Progenitor cell of endocrine pancreas (in vitro differentiated cells): ENCODE measurements around the gene KDM1A. TPM values are rescaled to one million over a fixed set of nuclear protein-coding genes. Genes with fewer than 3 reads are reported as not detected.
"Not testable (repeated sequence)": the region's sequence is repeated elsewhere in the genome, so short reads cannot be mapped to it uniquely, and the experiment has no call there.

Experiments
- DNase-seq: peaks from one replicate; pipeline ENCODE4 v3.0.0; 2021; ENCODE audit warnings: low spot score; ENCODE audit not compliant: unreplicated experiment
- H3K27ac Mint-ChIP-seq: 2 replicates; pipeline ENCODE4 v1.8.0; 2021; ENCODE audit warnings: mild to moderate bottlenecking, moderate library complexity, mixed read lengths
- H3K27me3 Mint-ChIP-seq: 2 replicates; pipeline ENCODE4 v1.8.0; 2021; ENCODE audit warnings: mixed read lengths
- H3K36me3 Mint-ChIP-seq: 2 replicates; pipeline ENCODE4 v1.8.0; 2022; ENCODE audit warnings: mixed read lengths; ENCODE audit not compliant: insufficient read depth
- H3K4me1 Mint-ChIP-seq: 2 replicates; pipeline ENCODE4 v1.8.0; 2021; ENCODE audit warnings: low read depth, mixed read lengths
- H3K4me3 Mint-ChIP-seq: 2 replicates; pipeline ENCODE4 v1.8.0; 2021; ENCODE audit warnings: low read depth, mild to moderate bottlenecking, moderate library complexity, mixed read lengths
- H3K9me3 Mint-ChIP-seq: 2 replicates; pipeline ENCODE4 v1.8.0; 2021; ENCODE audit warnings: low read depth, mixed read lengths
- total RNA-seq: library from RNA; stranded (reverse); gene quantifications from 2 replicates; pipeline ENCODE4 v1.2.1, GENCODE V29; 2021
- TF ChIP-seq, protein P1 (sequence below): fragments of 200-600 bp; sonication (generic); IDR thresholded peaks from one replicate; pipeline ENCODE4 v1.5.0; 2021; ENCODE audit warnings: antibody characterized with exemption, mild to moderate bottlenecking; ENCODE audit not compliant: unreplicated experiment

KDM1A gene
- total RNA-seq, 1 donor from 2014 or later, result 197 TPM

DNA sequence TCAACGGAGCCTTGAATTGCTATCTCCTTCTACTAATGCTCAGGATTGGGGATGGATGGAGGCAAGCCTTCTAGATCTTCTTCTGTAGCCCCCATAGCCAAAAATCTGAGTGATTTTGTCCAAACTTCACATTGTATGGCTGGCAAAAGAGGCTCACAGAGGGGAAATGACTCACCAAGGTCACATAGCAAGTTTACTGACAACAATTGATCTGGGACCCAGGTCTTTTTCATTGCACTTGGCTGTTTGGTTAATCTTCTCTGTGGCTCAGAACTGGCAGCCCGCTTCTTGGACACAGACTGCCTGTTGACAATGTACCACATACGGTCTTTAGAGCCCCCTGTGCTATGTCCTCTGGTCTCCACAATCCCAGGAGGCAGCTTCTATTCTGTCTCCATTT, 43.6 kb upstream of the KDM1A start:
- Mint-ChIP-seq H3K27ac (no peak overlapping the region), H3K4me1 (peaks cover 7% of the 10 kb centered on the region), H3K9me3 (no peaks in the 10 kb centered on the region), H3K36me3 (no peaks in the 10 kb centered on the region), H3K27me3 (peaks cover 18% of the 10 kb centered on the region), H3K4me3 (no peak overlapping the region)
- TF ChIP-seq, protein P1, sequence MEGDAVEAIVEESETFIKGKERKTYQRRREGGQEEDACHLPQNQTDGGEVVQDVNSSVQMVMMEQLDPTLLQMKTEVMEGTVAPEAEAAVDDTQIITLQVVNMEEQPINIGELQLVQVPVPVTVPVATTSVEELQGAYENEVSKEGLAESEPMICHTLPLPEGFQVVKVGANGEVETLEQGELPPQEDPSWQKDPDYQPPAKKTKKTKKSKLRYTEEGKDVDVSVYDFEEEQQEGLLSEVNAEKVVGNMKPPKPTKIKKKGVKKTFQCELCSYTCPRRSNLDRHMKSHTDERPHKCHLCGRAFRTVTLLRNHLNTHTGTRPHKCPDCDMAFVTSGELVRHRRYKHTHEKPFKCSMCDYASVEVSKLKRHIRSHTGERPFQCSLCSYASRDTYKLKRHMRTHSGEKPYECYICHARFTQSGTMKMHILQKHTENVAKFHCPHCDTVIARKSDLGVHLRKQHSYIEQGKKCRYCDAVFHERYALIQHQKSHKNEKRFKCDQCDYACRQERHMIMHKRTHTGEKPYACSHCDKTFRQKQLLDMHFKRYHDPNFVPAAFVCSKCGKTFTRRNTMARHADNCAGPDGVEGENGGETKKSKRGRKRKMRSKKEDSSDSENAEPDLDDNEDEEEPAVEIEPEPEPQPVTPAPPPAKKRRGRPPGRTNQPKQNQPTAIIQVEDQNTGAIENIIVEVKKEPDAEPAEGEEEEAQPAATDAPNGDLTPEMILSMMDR, result no peak
- no peak for DNase-seq

DNA sequence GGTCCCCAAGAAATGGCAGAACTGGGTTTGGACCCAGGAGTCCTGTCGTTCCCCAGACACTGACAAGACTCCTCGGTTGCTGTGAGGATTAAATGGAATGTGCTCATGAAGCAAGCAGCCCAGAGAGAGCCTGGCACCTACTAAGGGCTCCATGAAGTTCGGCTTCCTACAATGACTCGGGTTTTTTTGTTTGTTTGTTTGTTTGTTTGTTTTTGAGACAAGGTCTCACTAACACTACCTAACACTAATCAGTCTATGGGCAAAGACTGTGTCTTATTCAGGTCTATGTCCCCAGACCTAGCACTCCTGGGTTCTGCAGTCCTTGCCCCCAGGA, 43.2 kb upstream of the KDM1A start:
- Mint-ChIP-seq H3K9me3 (no peaks in the 10 kb centered on the region), H3K27ac (no peak overlapping the region), H3K27me3 (peaks cover 18% of the 10 kb centered on the region), H3K4me1 (peaks cover 7% of the 10 kb centered on the region), H3K36me3 (no peaks in the 10 kb centered on the region), H3K4me3 (no peak overlapping the region)
- TF ChIP-seq, protein P1, result no peak
- DNase-seq, result no peak

DNA sequence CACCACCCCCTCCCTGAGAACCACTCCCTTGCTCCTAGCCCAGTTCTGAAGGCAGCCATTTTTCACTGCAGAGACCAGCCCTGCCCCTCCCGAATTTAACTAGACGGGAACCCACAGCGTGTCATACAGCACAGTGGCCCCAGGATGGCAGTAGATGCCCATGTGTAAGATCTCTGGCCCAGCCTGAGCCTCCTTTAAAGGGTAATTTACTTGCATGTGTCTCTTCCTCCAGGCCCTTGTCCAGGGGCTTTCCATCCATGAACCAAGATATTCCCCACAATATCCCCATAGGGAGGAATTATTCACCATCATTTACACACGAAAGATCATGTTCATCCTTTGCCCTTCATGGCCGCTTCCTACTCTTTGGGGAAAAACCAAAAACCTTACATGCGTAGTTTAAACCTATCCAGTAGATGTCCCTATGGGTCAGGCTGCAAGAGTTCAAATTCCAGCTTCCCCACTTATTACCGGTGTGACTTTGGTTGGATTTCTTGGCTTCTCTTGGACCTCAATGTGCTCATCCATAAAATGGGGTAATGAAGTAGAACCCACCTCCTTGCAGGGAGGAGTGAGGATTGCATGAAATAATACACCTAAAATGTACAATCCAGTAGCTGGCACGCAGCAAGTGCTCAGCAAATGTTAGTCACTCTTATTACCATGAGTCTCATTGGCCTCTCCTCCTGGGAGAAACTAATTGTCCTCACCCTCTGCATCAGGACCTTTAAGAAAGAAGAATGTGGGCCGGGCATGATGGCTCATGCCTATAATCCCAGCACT, 42.6 kb upstream of the KDM1A start:
- H3K27me3 Mint-ChIP-seq, result peaks cover 13% of the 10 kb centered on the region
- H3K27ac Mint-ChIP-seq, result no peak overlapping the region
- peak; percentile 49 for DNase-seq
- TF ChIP-seq, protein P1, result peak; percentile 78
- H3K9me3 Mint-ChIP-seq, result no peaks in the 10 kb centered on the region
- H3K4me1 Mint-ChIP-seq, result peaks cover 3% of the 10 kb centered on the region
- no peak overlapping the region for H3K4me3 Mint-ChIP-seq
- no peaks in the 10 kb centered on the region for H3K36me3 Mint-ChIP-seq

DNA sequence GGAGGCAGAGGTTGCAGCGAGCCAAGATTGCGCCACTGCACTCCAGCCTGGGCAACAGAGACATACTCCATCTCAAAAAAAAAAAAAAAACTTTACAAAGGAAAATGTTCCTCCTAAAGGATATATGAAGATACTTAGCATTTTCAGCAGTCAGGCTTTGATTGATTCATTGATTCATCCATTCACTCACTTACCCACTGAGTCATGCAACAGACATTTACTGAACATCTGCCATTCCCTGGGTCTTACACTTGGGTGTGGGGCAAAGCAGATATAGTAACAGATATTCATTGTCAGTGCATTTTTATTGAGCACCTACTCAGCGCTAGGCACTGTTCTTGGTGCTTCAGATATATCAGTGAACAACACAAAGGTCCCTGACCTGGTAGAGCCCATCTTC, 41.0 kb upstream of the KDM1A start:
- H3K4me1 Mint-ChIP-seq, result peaks cover 3% of the 10 kb centered on the region
- no peak overlapping the region for H3K4me3 Mint-ChIP-seq

DNA sequence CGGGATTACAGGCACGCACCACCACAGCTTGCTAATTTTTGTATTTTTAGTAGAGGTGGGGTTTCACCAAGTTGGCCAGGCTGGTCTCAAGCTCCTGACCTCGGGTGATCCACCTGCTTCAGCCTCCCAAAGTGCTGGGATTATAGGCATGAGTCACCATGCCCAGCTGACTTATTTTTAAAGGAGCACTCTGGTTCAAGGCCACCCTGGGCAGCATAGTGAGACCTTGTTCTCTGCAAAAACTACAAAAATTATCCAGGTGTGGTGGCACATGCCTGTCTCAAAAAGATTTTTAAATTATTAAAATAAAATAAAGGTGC, 38.8 kb upstream of the KDM1A start:
- H3K4me1 Mint-ChIP-seq, H3K36me3 Mint-ChIP-seq, H3K27me3 Mint-ChIP-seq, H3K9me3 Mint-ChIP-seq, H3K27ac Mint-ChIP-seq, H3K4me3 Mint-ChIP-seq, DNase-seq: not testable (repeated sequence)

More for the DNA sequence above, 41.0 kb upstream of the KDM1A start:
- DNase-seq, result no peak
- Mint-ChIP-seq H3K9me3 (no peaks in the 10 kb centered on the region), H3K36me3 (no peaks in the 10 kb centered on the region), H3K27ac (no peak overlapping the region), H3K27me3 (peaks cover 6% of the 10 kb centered on the region)
- TF ChIP-seq, protein P1, result no peak

DNA sequence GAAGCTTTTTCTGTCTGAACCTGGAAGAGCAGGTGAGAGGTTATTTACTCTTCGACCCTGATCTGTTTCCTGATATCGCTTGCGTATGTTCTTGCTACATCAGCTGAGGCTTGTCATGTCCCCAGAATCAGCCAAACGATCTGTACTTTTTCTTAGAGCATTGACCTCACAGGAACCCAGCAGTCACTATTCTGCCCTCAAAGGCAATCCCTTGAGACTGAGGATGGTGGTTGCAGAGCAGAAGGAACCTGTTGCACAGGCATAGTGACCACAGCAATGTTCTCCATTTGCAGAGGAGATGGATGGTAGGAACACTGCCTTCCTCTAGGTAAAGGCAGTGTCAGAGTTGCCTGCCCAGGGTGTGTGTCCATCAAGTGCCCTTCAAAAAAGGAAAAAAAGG, 35.3 kb upstream of the KDM1A start:
- H3K27me3 Mint-ChIP-seq, result no peaks in the 10 kb centered on the region
- H3K4me3 Mint-ChIP-seq, result no peak overlapping the region
- no peak overlapping the region for H3K27ac Mint-ChIP-seq
- H3K4me1 Mint-ChIP-seq, result no peaks in the 10 kb centered on the region
- no peaks in the 10 kb centered on the region for H3K36me3 Mint-ChIP-seq
- no peak for DNase-seq
- no peaks in the 10 kb centered on the region for H3K9me3 Mint-ChIP-seq
- TF ChIP-seq, protein P1, result no peak

DNA sequence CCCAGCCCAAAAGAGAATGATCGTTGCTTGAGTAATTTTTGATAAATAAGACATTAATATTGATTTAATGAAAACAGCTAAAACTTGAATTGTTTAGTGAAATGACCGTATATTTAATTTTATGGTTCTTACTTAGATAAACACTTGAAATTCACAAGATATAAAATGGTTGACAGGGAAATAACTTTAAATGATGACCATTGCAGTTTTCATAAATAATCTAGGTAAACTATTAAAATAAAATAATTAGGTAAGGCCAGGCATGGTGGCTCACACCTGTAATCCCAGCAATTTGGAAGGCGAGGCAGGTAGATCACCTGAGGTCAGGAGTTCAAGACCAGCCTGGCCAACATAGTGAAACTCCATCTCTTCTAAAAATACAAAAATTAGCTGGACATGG, 26.9 kb upstream of the KDM1A start:
- H3K27me3 Mint-ChIP-seq, H3K4me1 Mint-ChIP-seq, H3K36me3 Mint-ChIP-seq, DNase-seq, H3K4me3 Mint-ChIP-seq, H3K27ac Mint-ChIP-seq, H3K9me3 Mint-ChIP-seq: not testable (repeated sequence)

DNA sequence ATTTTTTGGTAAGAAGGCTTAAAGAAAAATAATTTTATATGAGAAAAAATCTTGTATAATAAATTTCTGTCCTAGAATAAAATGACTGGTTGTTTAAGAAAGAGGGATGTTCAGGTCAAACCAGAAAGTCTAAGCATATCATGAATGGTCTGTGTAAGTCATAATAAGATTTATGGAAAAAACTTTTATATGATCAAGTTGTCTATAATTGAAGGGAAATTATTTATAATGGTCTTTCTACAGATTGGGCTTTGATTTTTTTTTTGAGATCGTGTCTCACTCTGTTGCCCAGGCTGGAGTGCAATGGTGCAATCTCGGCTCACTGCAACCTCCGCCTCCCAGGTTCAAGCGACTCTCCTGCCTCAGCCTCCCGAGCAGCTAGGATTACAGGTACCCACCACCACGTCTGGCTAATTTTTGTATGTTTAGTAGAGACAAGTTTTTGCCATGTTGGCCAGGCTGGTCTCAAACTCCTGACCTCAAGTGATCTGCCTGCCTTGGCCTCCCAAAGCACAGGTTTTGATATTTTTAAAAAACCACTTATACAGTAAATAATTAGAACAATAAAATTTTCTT, 26.0 kb upstream of the KDM1A start:
- not testable (repeated sequence) for H3K36me3 Mint-ChIP-seq, DNase-seq, H3K27me3 Mint-ChIP-seq, H3K4me1 Mint-ChIP-seq, H3K27ac Mint-ChIP-seq, H3K9me3 Mint-ChIP-seq, H3K4me3 Mint-ChIP-seq
